ENCODE data around the gene GBE1. TPM values are rescaled to one million over a fixed set of nuclear protein-coding genes. Genes with fewer than 3 reads are reported as not detected.
A peak's percentile ranks its signal among the peaks of the same experiment; 100 is the strongest.

The GBE1 gene
- total RNA-seq, 2 donors from 2014 or later, result 15.0 to 26.7 TPM

DNA sequence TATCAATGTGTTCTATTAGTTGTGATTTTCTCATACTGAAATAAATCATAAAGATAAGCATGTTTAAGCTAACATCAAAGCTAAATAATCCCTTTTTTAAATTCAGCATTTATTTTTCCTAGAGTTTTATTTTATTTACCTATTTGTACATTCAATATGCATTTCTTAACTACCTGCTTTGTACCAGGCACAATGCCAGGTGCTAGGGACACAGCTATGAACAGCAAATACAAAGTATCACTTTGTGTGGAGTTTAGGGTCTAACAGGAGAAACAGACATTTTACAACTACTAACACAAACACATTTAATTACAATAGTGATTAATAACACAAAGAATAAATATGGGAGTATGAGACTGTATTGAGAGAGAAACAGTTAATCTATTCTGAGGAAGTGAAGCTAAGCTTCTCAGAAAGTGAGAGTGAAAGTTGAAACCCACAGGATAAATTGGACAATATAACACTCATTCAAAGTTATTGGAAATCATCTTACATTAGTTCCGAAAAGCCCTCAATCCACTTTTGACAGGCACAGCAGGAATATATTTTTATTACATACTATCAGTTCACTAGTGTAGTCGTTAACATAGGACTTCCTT, 159.6 kb downstream of the GBE1 start:
- no peak overlapping the region for H3K4me3 ChIP-seq
- DNase-seq, result no peak
- TF ChIP-seq, protein P1, sequence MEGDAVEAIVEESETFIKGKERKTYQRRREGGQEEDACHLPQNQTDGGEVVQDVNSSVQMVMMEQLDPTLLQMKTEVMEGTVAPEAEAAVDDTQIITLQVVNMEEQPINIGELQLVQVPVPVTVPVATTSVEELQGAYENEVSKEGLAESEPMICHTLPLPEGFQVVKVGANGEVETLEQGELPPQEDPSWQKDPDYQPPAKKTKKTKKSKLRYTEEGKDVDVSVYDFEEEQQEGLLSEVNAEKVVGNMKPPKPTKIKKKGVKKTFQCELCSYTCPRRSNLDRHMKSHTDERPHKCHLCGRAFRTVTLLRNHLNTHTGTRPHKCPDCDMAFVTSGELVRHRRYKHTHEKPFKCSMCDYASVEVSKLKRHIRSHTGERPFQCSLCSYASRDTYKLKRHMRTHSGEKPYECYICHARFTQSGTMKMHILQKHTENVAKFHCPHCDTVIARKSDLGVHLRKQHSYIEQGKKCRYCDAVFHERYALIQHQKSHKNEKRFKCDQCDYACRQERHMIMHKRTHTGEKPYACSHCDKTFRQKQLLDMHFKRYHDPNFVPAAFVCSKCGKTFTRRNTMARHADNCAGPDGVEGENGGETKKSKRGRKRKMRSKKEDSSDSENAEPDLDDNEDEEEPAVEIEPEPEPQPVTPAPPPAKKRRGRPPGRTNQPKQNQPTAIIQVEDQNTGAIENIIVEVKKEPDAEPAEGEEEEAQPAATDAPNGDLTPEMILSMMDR (IDR thresholded peaks at IDR 0.05), result no peak
- H3K4me1 ChIP-seq, result no peaks in the 10 kb centered on the region
- no peak overlapping the region for H3K9ac ChIP-seq (ENCODE audit: low read depth in 2 of 2, low read length in 2 of 2)
- H3K9me3 ChIP-seq, result no peaks in the 10 kb centered on the region
- H3K27me3 ChIP-seq, result no peaks in the 10 kb centered on the region
- intact Hi-C loops (cut with DNase I), result no loop called here
- no peaks in the 10 kb centered on the region for H3K36me3 ChIP-seq
- no peak overlapping the region for H3K27ac ChIP-seq

DNA sequence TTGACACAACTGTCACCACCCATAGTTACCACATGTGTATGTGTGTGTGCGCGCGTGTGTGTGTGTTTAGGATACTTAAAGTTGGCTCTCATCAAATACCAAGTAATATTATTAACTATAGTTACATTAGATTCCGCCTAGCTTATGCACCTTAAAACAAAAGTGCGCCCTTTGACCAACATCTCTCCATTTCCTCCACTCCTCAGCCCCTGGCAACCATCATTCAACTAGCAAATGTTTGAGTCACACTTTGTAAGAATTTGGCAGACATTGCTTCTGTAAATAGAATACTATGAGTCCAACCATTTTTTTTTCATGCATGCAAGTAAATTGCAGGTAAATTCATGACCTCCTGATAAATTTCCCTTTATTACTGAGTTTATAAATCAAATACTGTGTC, 169.3 kb downstream of the GBE1 start:
- Histone ChIP-seq H3K9me3 (no peaks in the 10 kb centered on the region), H3K4me3 (no peak overlapping the region), H3K27me3 (no peaks in the 10 kb centered on the region), H3K27ac (no peak overlapping the region), H3K9ac (ENCODE audit: low read depth in 2 of 2, low read length in 2 of 2) (no peak overlapping the region), H3K4me1 (no peaks in the 10 kb centered on the region), H3K36me3 (no peaks in the 10 kb centered on the region)
- intact Hi-C loops (cut with DNase I), result no loop called here
- TF ChIP-seq, protein P1 (IDR thresholded peaks at IDR 0.05), result no peak
- no peak for DNase-seq

DNA sequence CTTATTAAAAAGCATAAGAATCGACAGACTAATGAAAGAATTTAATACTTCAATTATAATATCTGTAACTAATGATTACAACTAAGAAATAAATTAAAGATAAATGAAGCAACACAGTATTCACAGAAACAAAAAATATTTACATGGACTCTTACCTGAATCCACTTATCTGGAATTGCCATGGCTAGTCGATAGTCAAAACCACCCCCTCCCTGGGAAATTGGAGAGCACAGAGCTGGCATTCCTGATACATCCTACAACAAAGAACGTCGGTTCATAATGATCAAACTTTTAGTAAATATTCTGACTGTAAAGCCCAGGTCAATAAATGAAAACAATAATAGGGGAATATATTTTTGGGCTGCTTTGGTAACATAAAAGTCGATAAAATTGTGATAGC, 175.5 kb downstream of the GBE1 start:
- no peak overlapping the region for H3K4me3 ChIP-seq
- intact Hi-C loops (cut with DNase I), result no loop called here

DNA sequence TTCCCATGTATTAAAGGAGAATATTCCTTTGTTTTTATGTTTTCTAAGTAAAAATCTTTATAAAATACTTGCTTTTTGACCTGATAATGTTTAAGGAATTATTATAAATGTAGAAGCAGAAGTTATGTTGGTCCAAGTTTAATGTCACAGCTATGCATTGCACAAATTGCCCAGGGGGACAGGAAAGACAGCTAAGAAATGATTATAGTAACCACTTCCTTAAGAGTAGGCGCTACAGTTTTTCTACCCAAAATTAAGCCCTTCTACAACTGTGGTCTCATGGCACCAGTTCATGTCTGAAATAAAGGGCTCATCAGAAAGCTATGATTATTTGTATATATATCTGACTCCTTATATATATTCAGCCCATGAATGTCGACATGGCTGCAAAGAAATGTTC, 176.4 kb downstream of the GBE1 start:
- intact Hi-C loops (cut with DNase I), result no loop called here
- Histone ChIP-seq H3K27me3 (no peaks in the 10 kb centered on the region), H3K27ac (no peak overlapping the region), H3K4me3 (no peak overlapping the region), H3K36me3 (no peaks in the 10 kb centered on the region), H3K9me3 (no peaks in the 10 kb centered on the region), H3K4me1 (no peaks in the 10 kb centered on the region), H3K9ac (ENCODE audit: low read depth in 2 of 2, low read length in 2 of 2) (no peak overlapping the region)
- TF ChIP-seq, protein P1 (IDR thresholded peaks at IDR 0.05), result no peak
- no peak for DNase-seq

More for the DNA sequence above, 175.5 kb downstream of the GBE1 start:
- no peaks in the 10 kb centered on the region for H3K36me3 ChIP-seq
- no peak for DNase-seq
- H3K4me1 ChIP-seq, result no peaks in the 10 kb centered on the region
- no peaks in the 10 kb centered on the region for H3K27me3 ChIP-seq
- no peak overlapping the region for H3K27ac ChIP-seq
- TF ChIP-seq, protein P1 (IDR thresholded peaks at IDR 0.05), result no peak
- no peaks in the 10 kb centered on the region for H3K9me3 ChIP-seq
- H3K9ac ChIP-seq (ENCODE audit: low read depth in 2 of 2, low read length in 2 of 2), result no peak overlapping the region

DNA sequence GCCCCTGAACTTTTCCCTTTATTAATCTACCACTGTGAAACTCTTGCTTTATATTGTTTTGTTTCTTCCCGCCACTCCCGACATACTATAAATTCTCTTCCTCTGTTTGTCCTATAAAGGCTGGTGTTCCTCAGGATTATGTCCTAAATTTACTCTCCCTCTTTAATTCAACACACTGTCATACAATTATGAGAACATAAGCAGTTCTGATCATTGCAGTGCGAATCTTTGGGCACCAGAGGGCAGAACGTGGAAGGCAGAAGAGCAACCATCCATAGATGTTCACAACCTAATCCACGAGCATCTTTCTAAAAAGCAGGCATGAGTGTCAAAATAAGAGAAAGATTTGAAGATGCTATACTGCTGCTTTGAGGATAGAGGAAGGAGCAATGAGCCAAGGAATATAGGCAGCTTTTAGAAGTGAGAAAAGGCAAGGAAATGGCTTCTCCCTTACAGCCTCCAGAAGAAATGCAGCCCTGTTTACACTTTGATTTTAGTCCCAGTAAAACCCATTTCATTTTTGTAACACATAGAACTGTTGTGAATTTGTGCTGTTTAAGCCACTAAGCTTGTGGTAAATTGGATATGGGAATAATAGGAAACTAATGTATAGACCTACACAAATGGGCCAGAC, 179.4 kb downstream of the GBE1 start:
- no peak overlapping the region for H3K4me3 ChIP-seq
- no peaks in the 10 kb centered on the region for H3K36me3 ChIP-seq
- H3K27ac ChIP-seq, result no peak overlapping the region
- H3K9me3 ChIP-seq, result no peaks in the 10 kb centered on the region
- TF ChIP-seq, protein P1 (IDR thresholded peaks at IDR 0.05), result peak; percentile 30
- H3K27me3 ChIP-seq, result no peaks in the 10 kb centered on the region
- H3K9ac ChIP-seq (ENCODE audit: low read depth in 2 of 2, low read length in 2 of 2), result no peak overlapping the region
- H3K4me1 ChIP-seq, result no peaks in the 10 kb centered on the region
- DNase-seq, result peak; percentile 31
- intact Hi-C loops (cut with DNase I), result loop anchor here (5.0 kb wide), 1 partner anchor 60 kb away; no protein-coding TSS in a partner anchor
